ENCODE measurements around the gene PRR23E. TPM values are rescaled to one million over a fixed set of nuclear protein-coding genes. Genes with fewer than 3 reads are reported as not detected.

The PRR23E gene
- total RNA-seq, 1 donor from 2014 or later = not detected

DNA sequence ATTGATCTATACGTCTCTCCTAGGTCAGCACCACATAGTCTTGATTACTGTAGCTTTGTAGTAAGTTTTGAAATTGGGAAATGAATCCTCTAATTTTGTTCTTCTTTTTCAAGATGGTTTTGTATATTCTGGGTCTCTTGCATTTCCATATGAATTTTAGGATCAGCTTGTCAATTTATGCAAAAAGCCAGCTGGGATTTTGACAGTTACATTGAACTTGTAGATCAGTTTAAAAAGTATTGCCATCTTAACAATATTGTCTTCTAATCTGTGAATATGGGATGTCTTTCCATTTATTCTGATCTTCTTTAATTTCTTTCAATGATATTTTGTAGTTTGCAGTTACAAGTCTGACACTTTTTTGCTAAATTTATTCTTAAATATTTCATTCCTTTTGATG lies 5.6 kb upstream of the PRR23E start:
- no peaks in the 10 kb centered on the region for H3K36me3 ChIP-seq
- TF ChIP-seq, protein P1, sequence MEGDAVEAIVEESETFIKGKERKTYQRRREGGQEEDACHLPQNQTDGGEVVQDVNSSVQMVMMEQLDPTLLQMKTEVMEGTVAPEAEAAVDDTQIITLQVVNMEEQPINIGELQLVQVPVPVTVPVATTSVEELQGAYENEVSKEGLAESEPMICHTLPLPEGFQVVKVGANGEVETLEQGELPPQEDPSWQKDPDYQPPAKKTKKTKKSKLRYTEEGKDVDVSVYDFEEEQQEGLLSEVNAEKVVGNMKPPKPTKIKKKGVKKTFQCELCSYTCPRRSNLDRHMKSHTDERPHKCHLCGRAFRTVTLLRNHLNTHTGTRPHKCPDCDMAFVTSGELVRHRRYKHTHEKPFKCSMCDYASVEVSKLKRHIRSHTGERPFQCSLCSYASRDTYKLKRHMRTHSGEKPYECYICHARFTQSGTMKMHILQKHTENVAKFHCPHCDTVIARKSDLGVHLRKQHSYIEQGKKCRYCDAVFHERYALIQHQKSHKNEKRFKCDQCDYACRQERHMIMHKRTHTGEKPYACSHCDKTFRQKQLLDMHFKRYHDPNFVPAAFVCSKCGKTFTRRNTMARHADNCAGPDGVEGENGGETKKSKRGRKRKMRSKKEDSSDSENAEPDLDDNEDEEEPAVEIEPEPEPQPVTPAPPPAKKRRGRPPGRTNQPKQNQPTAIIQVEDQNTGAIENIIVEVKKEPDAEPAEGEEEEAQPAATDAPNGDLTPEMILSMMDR (IDR thresholded peaks at IDR 0.05) = no peak
- no peaks in the 10 kb centered on the region for H3K4me1 ChIP-seq
- H3K27me3 ChIP-seq = no peaks in the 10 kb centered on the region
- H3K9me3 ChIP-seq = peaks cover 0 to 13% of the 10 kb centered on the region in 2 donors
- no peak overlapping the region for H3K4me3 ChIP-seq
- intact Hi-C loops (cut with DNase I) = no loop called here
- DNase-seq (ENCODE audit: low spot score in 2 of 2) = no peak
- no peak overlapping the region for H3K27ac ChIP-seq

DNA sequence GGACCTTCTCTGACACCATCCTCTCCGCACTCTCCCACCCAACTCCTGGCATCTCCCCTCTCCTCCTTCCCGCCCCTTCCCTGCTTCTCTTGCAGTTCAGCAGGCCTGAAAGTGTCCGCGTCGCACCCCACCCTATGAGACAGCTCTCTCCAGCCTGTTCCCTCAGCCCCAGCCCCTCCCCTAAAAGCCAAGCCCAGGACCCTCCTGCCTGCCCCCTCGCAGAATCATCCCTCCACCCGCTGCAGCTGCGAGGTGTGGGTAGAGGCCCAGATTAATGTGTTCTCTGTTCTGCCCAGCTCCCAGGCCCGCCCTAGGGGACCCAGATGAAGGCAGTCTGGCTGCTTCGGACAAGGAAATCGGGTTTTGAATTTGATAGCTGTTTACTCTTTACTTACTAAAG lies 410 bp downstream of the PRR23E start:
- DNase-seq (ENCODE audit: low spot score in 2 of 2) = no peak

DNA sequence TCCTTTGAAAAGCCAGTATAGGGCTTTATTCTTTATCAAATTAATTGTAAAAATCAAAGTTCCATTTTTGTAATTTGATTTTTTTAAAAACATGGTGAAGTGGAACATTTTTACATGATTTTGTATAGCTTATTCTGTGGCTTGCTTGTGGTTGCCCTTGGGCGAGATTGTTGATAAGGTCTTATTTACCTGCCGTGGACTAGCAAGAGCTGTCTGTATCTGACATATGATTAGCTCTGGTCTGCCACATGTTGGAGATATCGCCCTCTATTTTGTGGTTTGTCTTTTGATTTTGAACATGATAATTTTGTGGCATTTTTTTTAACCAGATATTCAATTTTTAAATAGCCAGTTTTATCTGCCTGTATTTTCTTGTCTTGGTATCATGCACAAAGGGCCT lies 844 bp downstream of the PRR23E start:
- TF ChIP-seq, protein P1 (IDR thresholded peaks at IDR 0.05) = no peak

More for the DNA sequence above, 410 bp downstream of the PRR23E start:
- TF ChIP-seq, protein P1 (IDR thresholded peaks at IDR 0.05) = no peak
- Histone ChIP-seq H3K9me3 (peaks cover 0 to 12% of the 10 kb centered on the region in 2 donors), H3K4me3 (no peak overlapping the region), H3K27ac (no peak overlapping the region), H3K4me1 (no peaks in the 10 kb centered on the region), H3K36me3 (no peaks in the 10 kb centered on the region), H3K27me3 (no peaks in the 10 kb centered on the region)
- intact Hi-C loops (cut with DNase I) = no loop called here

DNA sequence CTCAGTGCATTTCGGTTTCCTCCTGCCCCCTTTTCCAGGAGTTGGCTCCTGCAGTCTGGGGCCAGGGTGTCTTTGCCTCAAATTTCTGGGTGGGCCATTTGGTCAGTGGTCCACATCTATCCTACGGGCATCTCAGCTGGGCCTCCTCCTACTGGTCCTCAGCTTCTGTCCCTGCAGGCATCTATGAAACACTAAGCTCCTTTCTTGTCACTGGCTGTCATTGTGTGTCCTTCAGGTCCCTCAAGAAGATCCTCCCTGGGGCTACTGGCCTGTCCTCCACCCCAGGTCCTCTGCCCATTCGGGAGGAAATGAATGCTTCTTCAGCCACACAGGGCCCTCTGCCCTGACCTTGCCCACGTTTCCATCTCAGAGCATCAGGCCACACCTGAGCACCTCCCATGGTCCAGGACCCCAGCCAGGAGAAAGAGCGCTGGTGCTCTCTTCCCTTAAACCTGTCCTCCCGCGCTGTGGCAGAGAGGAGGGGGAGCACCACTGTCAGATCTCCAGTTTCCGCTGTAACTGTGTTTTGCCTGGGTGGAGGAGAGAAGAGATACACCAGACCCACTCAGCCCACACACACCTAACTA lies 1.8 kb downstream of the PRR23E start:
- no peak for DNase-seq (ENCODE audit: low spot score in 2 of 2)
- Histone ChIP-seq H3K9me3 (peaks cover 0 to 10% of the 10 kb centered on the region in 2 donors), H3K4me1 (no peaks in the 10 kb centered on the region), H3K4me3 (no peak overlapping the region), H3K36me3 (no peaks in the 10 kb centered on the region), H3K27me3 (no peaks in the 10 kb centered on the region), H3K27ac (no peak overlapping the region)
- intact Hi-C loops (cut with DNase I) = no loop called here
- TF ChIP-seq, protein P1 (IDR thresholded peaks at IDR 0.05) = no peak

More for the DNA sequence above, 844 bp downstream of the PRR23E start:
- DNase-seq (ENCODE audit: low spot score in 2 of 2) = no peak
- H3K36me3 ChIP-seq = no peaks in the 10 kb centered on the region
- H3K27ac ChIP-seq = no peak overlapping the region
- no peaks in the 10 kb centered on the region for H3K27me3 ChIP-seq
- H3K9me3 ChIP-seq = peaks cover 0 to 10% of the 10 kb centered on the region in 2 donors
- H3K4me3 ChIP-seq = no peak overlapping the region
- no peaks in the 10 kb centered on the region for H3K4me1 ChIP-seq
- intact Hi-C loops (cut with DNase I) = no loop called here

DNA sequence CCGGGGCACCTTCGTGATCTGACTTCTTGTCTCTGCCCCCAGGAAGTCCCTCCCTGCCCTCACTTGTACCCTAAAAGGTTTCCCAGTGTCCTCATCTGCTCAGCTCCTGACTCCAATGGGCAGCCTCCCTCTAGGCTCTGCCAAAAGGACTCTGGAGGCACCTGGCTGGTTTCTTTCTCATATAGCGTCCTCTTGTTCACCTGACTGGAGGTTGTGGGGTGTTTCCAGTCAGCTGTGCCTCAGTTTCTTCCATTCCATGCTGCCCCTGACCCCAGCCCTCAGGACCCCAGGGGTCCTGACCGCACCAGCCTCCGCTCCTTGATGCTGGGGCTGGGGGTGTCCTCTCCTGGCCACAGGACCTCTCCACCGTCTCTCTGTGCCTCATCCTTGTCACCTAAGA lies 2.5 kb downstream of the PRR23E start:
- TF ChIP-seq, protein P1 (IDR thresholded peaks at IDR 0.05) = no peak
- intact Hi-C loops (cut with DNase I) = no loop called here
- no peak overlapping the region for H3K27ac ChIP-seq
- no peaks in the 10 kb centered on the region for H3K27me3 ChIP-seq
- DNase-seq (ENCODE audit: low spot score in 2 of 2) = no peak
- H3K36me3 ChIP-seq = no peaks in the 10 kb centered on the region
- no peaks in the 10 kb centered on the region for H3K4me1 ChIP-seq
- H3K9me3 ChIP-seq = peaks cover 0 to 10% of the 10 kb centered on the region in 2 donors
- no peak overlapping the region for H3K4me3 ChIP-seq

DNA sequence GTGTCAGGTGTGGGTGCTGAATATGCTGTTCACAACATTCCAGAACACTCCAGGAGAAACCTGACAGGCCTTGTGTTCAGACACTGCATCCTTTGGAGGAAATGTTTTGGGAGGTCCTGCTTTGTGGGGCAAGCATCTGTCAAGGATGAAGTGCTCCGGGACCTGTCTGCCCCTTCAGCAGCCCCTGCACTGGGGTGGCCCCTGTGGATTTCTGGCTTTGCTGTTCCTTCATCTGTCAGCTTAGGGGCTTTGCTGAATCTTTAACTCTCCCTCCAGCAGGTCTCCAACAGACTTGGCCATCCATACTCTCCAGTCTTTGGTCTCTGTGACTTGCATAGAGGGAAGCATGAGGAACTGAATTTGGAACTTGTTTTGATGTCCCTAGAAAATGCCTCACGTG lies 3.1 kb downstream of the PRR23E start:
- H3K9me3 ChIP-seq = peaks cover 0 to 4% of the 10 kb centered on the region in 2 donors
- no peaks in the 10 kb centered on the region for H3K27me3 ChIP-seq
- no peaks in the 10 kb centered on the region for H3K4me1 ChIP-seq
- DNase-seq (ENCODE audit: low spot score in 2 of 2) = no peak
- intact Hi-C loops (cut with DNase I) = no loop called here
- H3K36me3 ChIP-seq = no peaks in the 10 kb centered on the region
- H3K4me3 ChIP-seq = no peak overlapping the region
- TF ChIP-seq, protein P1 (IDR thresholded peaks at IDR 0.05) = no peak
- H3K27ac ChIP-seq = no peak overlapping the region
